GM18870 (cell line): Measurements from ENCODE around the gene CD24.
"Not testable (repeated sequence)": the region's sequence is repeated elsewhere in the genome, so short reads cannot be mapped to it uniquely, and the experiment has no call there.

ENCODE experiments used
- ATAC-seq: cut with Tn5 transposase; IDR thresholded peaks from one replicate; pipeline ENCODE4 v1.9.1; 2021; ENCODE audit warnings: moderate library complexity; ENCODE audit not compliant: unreplicated experiment

The CD24 gene, protein sequence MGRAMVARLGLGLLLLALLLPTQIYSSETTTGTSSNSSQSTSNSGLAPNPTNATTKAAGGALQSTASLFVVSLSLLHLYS

GRCh38 chr6:106974336-106974998, at the start of gene CD24:
TSS of gene CD24 (minus strand) at chr6:106974729. CDS start at chr6:106974646, 83 bp downstream.
- no peak for ATAC-seq

DNA sequence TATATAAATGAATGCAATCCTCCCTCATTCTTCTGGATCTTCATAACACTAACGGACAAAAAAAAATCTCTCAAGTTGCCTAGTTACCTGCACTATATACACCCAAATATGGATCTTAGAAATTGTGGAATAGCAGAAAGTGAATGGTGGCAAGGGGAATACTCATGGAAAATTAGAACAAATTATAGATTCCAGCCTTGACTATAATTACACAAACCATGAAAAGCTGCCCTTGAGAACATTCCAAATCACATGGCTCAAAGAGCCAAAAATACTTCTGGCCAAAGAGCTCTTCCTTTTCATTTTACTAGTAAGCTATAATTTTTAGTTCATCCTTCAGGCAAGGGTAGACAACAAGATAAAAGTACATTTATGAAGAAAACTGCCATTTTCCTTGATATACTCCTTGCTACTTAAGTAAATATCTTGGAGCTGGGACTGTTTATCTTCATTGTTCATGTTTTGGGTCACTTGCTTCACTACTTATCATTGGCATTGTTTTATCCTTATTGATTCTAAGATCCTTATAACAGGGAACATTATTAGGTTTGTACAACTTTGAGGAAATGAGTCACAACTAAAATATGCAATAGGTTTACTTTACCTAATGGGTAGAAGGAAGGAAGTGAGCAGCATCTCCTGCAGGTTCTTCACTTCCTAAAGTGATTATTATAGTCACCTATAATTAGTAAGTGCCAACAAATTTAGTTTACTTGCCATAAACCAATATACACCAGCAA, 47.1 kb upstream of the CD24 start:
- no peak for ATAC-seq

DNA sequence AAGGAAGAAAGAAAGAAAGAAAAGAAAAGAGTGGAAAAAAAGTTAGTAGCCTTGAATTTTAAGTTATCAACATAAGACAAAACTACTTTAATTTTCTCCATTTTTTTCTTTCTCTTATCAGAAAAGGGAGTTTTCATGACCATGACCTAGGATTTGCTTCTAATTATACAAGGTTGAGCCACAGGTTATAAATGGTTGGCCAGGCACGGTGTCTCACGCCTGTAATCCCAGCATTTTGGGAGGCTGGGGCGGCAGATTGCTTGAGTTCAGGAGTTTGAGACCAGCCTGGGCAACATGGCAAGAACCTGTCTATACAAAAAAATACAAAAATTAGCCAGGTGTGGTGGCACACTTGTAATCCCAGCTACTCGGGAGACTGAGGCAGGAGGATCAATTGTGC, 45.7 kb upstream of the CD24 start:
- no peak for ATAC-seq

DNA sequence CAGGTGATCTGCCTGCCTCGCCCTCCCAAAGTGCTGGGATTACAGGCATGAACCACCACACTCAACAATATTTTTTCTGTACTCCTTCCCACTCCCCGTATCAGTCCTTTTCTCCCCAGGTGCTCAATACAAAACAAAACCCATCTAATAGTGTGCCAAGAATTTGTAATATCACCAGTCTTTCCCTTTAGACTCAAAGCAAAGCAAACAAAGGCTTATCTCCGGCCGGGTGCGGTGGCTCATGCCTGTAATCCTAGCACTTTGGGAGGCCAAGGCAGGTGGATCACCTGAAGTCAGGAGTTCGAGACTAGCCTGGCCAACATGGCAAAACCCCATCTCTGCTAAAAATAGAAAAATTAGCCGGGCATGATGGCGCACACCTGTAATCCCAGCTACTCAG, 45.1 kb upstream of the CD24 start:
- ATAC-seq: not testable (repeated sequence)

- no peak for ATAC-seq
Measured at GRCh38 chr6:107019047-107019446, 44.5 kb upstream of the CD24 start.

DNA sequence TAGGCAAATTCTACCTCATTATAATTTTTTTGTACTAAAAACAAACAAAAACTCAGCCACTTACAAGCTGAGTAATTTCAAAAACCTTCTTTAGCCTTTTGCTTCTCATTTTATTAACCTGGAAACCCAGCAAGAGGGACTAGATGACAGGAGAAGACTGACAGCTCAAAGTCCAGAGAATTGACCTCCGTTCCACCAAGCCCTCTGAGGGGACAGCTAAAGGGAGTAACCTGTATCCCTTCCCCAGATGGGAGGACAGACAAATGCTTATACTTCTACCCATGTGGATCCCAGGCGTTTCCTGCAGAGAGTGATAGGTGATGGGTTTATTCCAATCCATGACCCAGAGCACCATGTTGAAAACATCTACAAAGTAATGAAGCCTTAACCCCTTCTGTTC, 35.0 kb upstream of the CD24 start:
- ATAC-seq: no peak

DNA sequence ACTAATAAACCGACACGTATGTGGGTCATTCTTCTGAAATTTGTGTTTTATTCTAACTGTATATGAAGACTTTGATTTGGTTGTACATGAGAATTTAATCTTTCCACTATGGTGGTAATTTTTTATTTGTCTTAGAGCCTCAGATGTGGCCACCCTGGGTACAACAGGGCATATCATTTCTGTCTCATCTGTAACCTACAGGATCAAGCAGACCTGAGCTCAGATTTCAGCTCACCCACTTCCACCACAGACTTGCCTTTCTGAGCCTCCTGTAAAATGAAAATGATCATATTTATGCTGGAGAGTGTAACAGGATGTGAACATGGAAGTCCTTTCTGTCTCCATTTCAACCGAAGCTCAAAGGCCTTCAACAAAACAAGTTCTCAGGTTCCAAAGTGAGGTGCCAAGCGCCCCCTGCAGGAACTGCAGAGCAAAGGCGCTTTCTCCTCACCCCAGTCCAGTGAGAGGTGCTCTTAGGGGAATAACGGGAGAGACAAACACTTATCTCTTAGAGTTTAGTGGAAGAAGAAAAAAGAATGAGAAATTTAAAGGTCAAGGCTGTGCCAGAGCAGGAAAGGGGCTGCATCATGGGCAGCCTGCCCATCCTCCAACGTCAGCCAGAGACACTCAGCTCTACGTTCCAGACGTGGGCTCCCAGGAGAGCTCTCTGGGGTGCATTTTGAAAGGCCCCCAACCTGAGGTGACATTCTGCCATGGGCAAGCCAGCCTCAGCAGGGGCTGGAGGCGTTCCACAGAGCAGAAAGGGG, 23.0 kb upstream of the CD24 start:
- ATAC-seq: no peak

- ATAC-seq: no peak
Measured at GRCh38 chr6:106995640-106996039, 21.1 kb upstream of the CD24 start.

DNA sequence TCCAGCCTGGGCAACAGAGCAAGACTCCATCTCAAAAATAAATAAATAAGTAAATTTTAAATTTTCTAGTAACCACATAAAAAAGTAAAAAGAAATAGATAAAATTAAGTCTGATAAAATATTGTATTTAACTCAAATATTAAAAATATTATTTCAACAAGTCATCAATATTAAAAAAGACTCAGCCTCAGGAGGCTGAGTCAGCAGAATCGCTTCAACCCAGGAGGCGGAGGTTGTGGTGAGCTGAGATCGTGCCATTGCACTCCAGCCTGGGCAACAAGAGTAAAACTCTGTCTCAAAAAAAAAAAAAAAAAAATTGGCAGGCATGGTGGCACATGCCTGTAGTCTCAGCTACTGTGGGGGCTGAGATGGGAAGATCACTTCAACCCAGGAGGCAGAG, 15.2 kb upstream of the CD24 start:
- ATAC-seq: not testable (repeated sequence)

- ATAC-seq: no peak
Measured at GRCh38 chr6:106988664-106989063, 14.1 kb upstream of the CD24 start.

DNA sequence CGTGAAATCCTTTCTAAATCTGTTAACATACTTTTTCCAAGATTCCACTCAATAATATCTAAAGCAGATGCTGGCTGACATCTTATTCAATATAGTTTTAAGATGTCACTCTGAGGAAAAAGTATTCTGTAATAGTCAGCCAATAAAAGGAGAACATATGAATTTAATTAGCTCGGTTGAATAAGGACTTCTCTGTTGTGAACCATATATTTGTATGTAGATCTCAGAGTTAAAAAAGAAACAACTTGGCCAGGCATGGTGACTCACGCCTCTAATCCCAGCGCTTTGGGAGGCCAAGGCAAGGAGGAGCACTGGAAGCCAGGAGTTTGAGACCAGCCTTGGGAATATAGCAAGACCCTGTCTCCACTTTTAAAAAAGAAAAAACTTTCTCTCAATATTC, 7.4 kb upstream of the CD24 start:
- no peak for ATAC-seq

DNA sequence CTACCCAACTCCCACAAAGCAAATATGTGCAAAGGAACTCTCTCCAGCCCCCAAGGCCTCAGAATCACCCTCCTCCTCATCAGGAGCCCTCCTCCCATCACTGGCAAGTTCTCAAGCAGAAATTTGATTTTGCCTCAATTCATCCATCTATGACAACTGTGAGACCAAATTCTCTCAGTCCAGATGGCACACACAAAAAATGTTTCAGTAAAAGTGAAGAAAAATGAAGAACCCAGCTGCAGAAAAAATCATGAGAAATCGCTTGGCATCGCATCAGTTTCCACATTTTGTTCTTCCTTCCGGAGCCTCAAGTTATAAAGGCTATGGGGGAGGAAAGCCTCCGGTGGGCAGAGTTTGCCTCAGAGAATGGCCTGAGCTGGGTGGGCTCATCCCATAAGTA, 6.4 kb upstream of the CD24 start:
- ATAC-seq: no peak

DNA sequence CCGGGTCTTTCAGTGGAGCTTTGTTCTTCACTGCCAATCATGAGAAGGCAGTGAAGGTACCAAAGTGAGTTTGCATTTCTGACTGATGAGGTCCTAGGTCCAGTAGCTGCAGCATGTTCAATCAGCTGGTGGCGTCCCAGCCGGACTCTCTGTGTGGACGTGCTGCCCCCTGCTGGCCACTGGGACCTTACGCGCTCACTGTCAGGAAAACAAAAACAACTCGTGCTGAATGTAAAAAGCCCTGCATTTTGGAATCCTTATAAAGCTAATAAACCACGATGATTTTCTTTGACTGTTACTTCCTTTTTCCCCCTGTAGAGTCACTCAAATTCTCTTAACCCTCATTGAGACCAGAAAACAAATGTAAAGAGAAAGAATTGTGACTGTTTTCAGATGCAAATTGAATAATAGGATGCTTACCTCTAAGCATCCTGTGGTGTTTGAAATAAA, 4.9 kb upstream of the CD24 start:
- no peak for ATAC-seq

DNA sequence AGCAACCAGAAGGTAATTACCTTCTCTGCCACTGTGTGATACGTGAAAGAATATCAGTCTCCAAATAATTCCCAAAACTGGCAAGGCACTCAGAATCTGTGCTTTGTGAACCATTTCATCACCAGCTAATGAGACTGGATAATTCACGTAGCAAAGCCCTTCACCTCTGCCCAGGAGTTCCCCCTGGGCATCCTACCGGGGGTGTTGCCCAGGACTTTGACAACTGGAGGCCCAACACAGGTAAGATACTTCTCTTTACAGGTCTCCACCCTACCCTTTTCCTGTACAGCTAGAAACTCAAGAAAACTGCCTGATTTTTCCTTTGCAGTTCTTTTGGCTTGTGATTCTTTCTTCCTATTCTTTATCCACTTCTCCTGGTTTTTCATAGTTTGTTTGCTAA, 2.7 kb upstream of the CD24 start:
- ATAC-seq: no peak

DNA sequence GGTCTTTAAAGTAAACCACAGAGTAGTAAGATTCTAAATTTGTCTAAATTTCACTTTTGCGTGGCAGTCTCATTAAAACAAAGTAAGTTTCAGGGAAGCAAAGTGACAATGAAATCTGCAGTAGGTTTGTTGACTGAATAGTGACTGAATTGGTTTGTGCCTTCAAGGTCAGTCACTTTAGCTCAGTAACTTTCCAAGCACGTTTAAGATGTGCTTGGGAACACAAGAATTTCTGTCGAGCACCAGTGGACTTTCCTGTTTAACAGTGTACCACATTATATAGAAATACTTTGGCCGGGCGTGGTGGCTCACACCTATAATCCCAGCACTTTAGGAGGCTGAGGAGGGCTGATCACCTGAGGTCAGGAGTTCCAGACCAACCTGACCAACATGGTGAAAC, 1.7 kb upstream of the CD24 start:
- ATAC-seq: no peak

GRCh38 chr6:106975738-106976064, 1.2 kb upstream of the CD24 start:
- ATAC-seq: no peak

DNA sequence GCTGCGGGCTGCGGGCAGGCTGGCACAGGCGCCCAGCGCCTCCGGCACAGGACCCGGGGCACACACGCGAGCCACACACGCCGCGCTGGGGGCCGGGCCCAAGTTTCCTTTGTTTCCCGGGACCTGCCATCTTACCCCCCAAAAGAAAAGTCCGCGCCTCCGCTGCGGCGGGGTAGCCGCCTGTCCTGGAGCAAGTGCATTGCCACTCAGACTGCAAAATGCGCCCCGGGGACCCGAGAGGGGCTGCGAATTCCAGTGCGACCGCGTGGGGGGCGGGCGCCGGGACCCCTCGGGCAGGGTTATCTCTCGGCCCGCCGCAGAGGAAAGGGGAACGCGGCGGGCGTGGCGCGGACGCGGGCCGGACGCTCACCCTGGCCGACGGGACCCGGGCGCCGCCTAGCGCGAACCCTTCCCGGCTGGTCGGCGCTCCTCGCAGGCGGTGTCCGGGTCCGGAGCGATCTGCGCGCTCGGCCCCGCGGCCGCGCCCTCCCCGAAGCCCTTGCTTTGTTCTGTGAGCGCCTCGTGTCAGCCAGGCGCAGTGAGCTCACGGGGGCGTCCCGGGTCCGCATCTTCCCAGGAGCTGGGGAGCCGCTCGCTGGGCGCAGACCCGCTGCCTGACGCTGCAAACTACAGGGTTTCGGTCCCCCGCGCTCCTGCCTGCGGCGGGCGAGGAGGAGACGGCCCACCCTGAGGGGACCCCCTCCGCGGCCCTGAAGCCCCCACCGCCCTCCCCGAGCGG, 639 bp upstream of the CD24 start:
- no peak for ATAC-seq

DNA sequence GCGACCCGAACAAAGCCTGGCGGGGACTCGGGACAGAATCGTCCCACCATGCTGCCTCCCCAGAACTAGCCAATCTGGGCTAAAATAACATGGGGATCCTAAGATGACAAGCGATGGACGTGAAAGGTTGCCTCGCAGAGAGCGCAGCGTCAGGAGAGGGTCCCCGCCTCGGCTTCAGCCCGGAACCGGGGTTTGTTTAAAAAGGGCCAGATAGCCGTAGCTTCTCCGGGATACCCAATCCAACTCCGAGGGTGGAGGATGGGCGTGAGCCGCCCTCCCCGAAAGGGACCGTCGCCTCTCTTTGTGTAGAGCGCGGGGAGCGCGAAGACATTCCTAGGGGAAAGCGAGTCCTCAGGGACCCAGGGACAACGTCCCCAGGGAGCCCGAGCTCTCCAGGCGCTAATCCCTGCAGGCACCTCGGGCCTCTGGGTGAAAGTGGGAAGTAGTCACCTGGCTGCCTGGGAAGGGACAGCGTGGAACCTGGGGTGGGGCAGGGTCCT, 643 bp downstream of the CD24 start:
- ATAC-seq: no peak

DNA sequence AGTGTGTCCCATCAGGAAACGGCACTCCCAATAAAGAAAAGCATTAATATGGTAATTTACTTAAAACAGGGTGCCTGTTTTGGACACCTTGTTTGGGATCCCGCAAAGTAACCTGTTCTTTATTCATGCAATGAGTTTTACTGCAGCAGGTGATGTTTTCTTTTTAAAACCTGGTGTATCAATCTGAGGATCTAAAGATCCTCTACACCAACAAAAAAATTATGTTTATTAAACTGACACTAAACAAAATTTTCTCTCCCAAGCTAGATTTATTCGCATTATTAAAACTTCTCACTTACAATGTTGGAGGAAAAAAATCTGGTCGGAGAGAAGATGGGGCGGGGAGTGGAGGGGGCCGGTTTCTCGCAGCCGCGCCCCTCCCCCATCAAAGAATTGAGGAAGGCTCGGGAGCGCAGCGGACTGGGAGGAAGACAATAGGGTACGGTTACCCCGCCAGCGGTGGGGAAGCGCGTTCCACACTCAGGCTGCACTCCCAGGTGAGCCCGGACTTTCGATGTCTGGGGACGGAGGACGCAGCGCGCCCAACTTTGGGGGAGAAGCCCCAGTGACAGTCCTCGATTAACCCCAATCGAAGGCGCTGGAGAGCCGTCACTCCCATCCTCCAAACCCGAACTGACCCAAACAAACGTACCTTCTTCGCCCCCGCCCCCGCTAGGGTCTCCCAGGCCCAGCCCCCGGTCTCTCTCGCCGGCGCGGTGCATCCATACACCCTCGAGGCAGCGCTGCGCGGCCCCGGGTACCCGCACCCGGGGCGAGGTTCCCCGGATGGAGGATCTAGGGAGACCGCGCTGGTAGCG, 1.3 kb downstream of the CD24 start:
- no peak for ATAC-seq

GRCh38 chr6:106972500-106972899, 2.0 kb downstream of the CD24 start:
- ATAC-seq: no peak
